Fibroblast of mammary gland (primary cell): ENCODE data around the gene SPAG8.

Experiments used
- DNase-seq: peaks from one replicate; pipeline ENCODE4 v3.0.0-alpha.2; 2010; ENCODE audit warnings: low read depth
- H3K4me3 ChIP-seq: 2 replicates; pipeline ENCODE4 v1.5.1; 2011; ENCODE audit warnings: low read depth, mild to moderate bottlenecking, low read length, moderate library complexity; ENCODE audit not compliant: control insufficient read depth
- TF ChIP-seq, protein P1 (sequence below): conservative IDR thresholded peaks from 2 replicates; pipeline ENCODE4 v1.5.1; 2011; ENCODE audit warnings: low read depth, low read length, inconsistent platforms; ENCODE audit not compliant: control insufficient read depth, insufficient read depth

The SPAG8 gene

DNA sequence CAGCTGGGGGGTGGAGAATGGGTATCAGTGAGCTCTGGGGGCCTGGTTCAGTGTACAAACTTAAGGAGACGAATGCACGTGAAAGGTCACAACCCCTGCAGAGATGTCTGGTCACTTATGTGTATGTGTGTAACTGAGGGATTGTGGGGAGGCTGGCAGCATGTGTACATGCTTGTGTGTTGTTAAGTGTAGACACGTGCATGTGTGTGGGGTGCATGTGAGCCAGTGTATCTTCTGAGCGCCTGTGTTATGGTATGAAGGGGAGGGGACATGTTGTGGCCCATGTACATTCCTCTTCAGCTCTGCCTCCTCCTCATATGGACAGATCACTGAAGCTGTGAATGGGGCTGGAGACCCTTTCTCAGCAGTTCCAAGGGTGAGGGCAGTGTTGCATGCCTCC lies 19.0 kb upstream of the SPAG8 start:
- no peak for DNase-seq

DNA sequence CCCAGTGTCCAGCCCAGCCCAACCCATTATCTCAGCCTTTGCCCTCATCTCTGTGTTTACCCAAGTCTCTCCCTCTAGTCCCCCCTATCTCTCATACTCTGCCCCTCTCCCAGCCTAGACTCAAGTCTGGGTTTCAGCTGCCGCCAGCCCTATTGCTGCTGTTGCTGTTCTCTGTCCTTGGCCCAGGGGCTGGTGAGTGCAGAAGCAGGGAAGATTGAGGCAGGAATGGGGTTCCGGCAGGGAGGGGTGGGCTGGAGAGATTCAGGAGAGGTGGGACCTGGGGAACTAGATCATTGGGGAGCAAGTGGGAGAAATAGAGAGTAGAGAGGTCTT lies 17.7 kb upstream of the SPAG8 start:
- peak; percentile 10 for DNase-seq
- H3K4me3 ChIP-seq: peak overlapping the region; percentile 65
- TF ChIP-seq, protein P1, sequence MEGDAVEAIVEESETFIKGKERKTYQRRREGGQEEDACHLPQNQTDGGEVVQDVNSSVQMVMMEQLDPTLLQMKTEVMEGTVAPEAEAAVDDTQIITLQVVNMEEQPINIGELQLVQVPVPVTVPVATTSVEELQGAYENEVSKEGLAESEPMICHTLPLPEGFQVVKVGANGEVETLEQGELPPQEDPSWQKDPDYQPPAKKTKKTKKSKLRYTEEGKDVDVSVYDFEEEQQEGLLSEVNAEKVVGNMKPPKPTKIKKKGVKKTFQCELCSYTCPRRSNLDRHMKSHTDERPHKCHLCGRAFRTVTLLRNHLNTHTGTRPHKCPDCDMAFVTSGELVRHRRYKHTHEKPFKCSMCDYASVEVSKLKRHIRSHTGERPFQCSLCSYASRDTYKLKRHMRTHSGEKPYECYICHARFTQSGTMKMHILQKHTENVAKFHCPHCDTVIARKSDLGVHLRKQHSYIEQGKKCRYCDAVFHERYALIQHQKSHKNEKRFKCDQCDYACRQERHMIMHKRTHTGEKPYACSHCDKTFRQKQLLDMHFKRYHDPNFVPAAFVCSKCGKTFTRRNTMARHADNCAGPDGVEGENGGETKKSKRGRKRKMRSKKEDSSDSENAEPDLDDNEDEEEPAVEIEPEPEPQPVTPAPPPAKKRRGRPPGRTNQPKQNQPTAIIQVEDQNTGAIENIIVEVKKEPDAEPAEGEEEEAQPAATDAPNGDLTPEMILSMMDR: no peak

More for the DNA sequence above, 19.0 kb upstream of the SPAG8 start:
- no peak overlapping the region for H3K4me3 ChIP-seq
- TF ChIP-seq, protein P1: no peak

DNA sequence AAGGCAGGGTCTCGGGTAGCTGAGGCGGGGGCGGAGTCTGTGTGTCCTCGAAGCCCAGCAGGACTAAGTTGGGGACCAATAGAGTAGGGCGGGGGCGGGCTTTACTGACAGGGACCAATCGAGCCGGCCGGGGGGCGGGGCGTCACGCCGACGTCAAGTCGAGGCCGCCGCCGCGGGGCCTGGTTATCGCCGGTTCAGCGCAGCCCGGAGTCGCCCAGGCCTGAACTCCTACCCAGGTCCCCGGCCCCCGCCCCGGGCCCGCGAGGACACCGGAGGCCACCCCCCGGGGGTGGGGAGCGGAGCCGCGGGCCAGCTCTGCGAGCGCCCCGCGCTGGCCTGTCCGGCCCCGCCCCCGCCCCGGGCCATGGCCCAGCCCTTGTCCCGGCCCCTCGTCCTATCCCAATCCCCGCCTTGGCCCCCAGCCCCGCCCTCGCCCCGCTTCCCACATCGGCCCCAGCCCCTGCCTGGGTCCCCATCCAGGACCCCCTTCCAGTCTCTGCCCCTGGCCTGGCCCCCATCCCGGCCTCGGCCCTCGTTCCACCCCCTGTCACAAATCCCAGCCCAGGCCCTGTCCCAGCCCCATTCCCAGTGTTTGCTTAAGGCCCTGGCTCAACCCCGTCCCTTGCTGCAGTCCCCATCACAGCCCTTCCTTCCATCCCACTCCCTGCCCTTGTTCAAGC lies 17.2 kb upstream of the SPAG8 start, which contains the start of gene TMEM8B:
TMEM8B (plus strand) TSS at position 145 of the 680 bp plus-strand sequence; CDS start at position 365, 220 bp downstream.
- H3K4me3 ChIP-seq: peak within 1 kb of the TSS; percentile 65
- TF ChIP-seq, protein P1: no peak
- DNase-seq: peak; percentile 80

DNA sequence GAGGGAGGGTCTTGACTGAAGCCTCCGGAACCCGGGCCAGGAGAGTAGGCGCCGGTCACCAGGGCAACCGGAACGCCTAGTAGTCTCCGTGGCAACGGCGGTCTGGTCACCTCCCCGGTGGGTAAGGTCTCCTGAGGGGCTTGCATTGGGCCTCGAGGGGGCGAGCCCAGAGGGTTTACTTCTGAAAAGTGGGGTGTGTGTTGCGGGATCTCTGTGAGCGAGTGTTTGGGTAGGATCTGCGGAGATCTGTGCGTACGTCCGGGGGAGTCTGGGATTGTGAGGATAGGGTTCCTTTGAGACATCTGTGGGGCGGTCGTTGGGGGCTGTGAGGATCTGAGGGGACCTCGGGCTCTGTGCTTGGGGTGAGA lies 16.6 kb upstream of the SPAG8 start, which contains the start of gene FAM221B:
FAM221B (minus strand) TSS at position 17 of the 368 bp plus-strand sequence. CDS start 2,571 bp downstream, outside the sequence.
- DNase-seq: no peak
- H3K4me3 ChIP-seq: peak within 1 kb of the TSS; percentile 65
- TF ChIP-seq, protein P1: no peak

DNA sequence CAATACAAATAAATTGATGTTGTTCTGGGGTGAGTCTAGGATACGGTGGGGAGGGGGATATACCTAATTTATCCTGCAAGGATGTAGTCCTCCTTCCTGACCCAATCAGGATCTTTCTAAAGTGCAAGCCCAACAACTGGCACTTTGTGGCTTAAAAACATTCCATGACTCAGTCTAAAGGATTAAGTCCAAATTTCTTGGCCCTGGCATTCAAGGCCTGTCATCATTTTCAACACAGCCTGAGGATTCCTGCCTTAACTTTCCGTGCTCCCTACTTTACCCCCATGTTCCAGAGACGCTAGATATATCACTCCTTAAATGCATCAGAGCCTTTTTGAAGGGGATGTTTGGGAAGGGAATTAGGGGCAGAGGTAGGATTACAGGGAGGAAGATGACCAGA lies 15.4 kb upstream of the SPAG8 start:
- H3K4me3 ChIP-seq: no peak overlapping the region
- TF ChIP-seq, protein P1: no peak
- DNase-seq: peak; percentile 79

DNA sequence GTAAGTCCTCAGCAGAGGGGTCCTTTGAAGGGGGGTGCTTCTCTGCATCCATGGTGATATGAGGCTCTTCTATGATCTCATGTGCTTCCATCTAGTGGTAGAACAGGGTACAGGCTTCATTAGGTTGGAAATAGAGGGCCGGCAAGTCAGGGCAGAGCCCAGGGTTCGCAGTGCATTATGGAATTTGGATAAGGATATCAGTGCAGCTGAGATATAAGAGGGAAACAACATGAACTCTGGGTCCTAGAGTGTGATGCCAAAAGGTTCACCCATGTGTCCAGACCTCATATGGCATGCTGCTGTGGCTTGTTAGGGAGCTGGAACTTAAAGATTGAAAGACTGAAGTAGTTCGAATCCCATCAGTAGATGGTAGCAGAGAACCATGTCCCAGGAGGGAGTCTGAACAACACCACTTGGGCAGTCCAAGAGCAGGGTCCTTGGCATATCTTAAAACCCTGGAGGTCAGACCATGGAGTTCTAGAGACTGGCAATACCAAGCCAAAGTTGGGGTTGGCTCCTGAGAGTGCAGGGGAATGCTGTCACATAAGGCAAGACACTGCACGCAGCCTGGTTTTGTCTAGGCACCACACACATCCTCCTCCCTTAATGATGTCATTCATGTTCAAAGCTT lies 14.1 kb upstream of the SPAG8 start:
- peak; percentile 76 for DNase-seq
- H3K4me3 ChIP-seq: no peak overlapping the region
- TF ChIP-seq, protein P1: peak; percentile 86
